Endometrium (tissue), 2 donors: Measurements from ENCODE around the gene CD53.

ENCODE experiments used
- FAIRE-seq: peaks from 2 replicates; lab custom pipeline; 2012; peaks lifted over from hg19 to GRCh38; lab: Jason Lieb, UNC
- donor health status: control.
- donor health status: control.

CD53 gene

DNA sequence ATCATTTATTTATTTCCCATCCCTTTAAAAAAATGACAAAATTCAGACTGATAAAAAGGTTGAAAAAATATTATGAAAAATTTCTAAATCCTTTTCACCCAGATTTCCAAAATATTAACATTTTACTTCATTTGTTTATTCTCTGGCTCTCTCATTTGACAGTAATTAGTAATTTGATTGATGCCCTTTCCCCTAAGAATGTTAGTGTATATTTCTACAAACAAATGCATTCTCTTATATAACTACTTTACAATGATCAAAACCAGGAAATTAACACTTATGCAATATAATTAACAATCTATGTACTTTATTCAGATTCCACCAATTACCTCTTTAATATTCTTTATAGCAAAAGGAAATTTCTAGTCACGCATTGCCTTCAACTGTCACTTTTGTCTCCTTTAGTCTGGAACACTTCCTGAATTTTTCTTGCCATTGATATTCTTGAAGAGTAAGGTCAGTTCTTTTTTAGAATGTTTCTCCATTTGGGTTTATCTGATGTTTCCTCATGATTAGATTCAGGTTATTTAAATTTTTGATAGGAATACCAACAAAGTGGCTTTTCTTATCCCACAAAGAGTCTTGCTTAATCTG is 3.9 kb downstream of the CD53 start:
- FAIRE-seq: no peak

DNA sequence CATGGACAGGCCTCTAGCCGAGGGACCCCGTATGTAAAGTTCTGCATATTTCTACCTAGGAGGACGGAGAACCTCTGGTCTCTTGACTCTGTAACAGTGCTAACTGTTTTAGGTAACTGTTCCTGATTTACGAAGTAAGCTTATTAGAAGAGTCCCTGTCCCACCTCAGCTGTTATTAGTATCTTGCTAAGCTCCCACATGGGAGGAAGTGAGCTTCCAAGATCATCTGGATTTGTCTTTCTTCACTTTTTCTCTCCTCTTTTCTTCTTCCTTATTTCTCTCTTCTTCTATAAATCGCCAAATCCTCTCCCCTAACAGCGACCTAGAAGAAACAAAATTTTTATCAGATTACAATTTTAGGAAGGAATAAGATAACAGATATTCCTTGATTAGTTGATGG is 4.4 kb downstream of the CD53 start:
- FAIRE-seq: no peak

DNA sequence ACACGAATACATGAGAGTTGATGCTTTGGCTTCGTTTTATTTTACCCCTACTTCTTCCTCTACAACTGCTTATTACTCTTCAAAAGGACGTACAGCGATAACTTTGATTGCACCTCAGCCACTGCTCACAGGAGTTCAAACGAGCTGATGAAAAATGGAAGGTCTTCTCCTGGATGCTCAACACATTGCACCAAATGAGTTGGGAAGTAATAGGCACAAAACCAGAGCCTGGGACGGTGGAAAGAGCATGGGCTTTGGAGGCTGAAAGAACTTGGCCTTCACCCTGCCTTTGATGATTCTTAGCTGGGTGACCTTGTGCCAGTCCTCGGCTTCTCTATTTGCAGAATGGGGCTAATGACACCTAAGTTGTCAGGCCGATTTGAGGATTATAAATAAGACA is 4.8 kb downstream of the CD53 start:
- FAIRE-seq: no peak

DNA sequence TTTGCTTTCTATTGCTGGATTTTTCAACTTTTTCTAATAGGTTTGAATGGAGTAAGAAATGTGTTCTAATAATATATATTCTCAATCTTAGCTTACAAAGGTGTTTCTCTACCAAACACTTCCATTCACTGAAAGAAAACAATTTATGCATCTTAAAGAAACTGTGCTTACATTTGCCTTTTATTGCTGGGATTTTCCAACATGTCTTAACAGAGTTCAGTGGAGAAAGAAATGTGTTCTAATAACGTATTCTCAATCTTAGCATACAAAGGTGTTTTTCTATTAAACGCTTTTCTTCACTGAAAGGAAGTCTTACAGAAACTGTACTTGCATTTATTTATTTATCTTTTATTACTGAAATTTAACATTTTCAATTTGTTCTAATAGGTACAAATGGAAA is 5.6 kb downstream of the CD53 start:
- no peak for FAIRE-seq

DNA sequence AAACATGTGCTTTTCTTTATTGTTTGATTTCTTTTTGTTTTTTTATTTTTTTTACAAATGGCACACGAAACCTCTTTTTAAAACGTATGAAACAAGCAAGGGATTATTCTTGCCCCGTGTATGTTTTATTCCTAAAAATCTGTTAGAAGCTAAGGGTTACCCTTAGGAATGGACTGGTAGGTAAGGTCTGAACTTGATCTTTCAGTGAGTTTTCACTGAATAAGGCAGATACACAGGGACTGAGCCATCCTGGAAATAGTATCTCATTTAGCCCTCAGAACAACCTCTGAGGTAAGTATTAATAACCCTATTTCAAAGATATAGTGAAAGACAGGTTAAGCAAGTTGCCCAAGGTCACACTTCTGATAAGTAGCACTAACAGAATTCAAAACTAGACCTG is 6.0 kb downstream of the CD53 start:
- no peak for FAIRE-seq

DNA sequence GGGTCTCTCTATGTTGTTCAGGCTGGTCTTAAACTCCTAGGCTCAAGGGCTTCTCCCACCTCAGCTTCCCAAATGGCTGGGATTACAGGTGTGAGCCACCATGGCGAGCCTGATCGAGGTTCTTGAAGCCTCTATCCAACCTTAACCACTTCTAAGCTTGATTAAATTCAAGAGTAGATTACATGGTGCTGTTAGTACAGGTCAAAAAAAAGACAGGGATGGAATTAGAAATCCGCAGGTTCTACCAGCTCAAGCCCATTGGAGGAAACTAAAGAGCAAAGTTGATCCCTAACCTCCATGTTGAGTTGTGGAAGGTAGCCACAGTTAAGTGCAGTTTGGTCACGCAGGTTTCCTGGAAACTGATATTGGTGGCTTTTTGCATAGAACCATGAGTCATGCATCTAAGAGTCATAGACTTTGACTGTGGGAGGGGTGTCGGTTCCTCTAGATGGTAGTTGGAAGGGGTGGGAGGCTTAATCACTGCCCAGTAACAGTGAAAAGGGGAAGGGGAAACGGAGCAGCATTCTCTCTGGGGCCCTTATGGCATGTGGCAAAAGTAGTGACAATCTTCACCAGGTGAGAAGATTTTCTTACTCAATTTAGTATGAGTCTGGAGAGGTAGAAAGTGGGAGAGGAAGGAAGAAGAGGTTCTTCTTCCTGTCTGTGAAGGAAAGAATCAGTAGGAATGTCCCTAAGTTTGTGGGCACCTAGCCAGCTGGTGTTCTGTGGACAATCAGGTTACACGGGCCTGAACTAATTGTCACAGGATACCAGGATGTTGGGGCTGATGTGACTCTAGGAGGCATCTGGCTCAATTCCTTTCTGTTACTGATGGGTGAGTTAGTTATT is 7.0 kb downstream of the CD53 start:
- FAIRE-seq: no peak

DNA sequence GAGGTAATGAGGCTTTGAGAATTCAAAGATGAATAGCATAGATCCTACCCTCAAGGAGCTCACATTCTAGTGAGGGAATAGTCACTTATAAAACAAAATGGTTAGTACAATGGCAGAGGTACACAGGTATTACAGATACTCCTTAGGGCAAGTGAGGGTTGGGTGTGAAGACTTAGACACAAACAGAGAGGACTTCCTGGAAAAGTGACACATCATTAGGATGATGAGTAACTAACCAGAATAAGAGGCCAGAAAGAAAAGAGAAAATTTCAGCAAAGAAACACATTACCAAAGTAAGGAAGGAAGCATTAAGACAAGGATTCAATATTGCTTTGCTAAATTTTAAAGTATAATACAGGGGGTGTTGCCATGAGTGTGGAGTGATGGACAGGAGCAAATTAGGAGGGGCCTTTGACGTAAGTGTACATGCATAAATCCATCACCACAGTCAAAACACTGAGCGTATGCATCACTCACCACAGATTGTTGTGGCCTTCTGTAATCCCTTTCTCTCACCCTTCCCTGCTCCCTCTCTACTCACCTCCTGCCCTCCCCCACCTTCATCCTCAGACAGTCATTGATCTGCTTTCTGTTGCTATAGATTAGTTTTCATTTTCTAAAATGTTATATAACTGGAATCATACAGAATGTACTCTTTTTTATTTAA is 7.9 kb downstream of the CD53 start:
- FAIRE-seq: no peak

DNA sequence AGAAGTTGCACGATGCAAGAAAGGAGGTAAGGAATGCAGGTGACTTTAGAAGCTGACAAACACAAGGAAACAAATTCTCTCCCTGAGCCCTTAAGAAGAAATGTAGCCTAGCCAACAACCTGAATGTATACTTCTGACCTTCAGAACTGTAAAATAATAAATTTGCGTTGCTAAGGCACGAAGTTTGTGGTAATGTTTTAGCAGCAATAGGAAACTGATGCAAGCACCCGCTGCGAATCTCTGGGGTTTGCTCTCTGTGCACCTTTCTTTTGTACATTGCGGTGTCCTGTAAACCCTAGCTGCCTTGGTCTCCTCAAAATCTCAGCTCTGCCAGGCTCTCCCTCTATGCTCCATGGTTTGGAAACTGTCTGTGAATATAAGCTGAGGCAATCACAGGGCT is 15.1 kb downstream of the CD53 start:
- FAIRE-seq: no peak

DNA sequence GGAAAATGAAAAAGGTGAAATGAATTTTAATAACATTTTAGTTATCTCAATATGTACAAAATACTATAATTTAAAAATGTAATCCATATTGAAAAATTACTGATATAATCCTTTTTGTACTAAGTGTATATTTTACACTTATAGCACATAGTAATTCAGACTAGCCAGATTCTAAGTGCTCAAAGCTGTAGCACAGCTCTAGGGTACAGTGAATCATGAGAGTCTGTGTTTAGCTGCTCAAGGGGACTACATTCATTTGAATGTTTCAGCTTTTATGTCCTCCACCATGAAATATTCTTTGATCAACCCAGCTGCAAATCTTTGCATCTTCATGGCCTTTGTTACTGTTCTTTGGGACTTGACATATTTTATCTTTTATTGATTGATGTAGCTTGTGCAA is 15.7 kb downstream of the CD53 start:
- FAIRE-seq: no peak

DNA sequence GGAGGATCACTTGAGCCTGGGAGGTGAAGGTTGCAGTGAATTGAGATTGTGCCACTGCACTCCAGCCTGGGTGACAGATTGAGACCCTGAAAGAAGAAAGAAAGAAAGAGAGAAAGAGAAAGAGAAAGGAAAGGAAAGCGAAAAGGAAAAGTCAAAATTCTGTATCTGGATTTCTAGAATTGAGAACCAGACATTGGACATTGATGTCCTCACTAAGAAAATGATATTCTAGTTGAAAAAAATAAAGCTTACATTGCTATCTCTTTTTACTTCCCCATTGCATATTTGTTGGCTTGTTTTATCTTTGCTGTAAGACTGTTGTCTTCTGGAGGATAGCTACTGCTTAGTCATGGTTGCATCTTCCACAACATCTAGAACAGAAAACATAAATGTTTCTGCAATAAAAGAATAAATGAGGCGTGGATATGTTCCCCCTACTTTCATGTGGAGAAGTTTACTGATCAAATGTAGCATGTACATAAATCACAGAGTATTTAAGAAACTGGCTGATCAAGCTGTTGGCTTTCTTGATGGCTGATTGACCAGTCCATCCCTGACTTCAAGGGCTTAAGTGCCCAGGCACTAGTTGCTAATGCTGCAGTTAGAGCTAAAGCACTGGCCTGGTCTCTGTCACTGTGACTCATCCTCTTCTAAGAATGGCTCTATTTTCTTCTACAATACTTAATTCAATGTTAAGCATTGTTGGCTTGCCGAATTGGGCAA is 17.7 kb downstream of the CD53 start:
- FAIRE-seq: no peak

DNA sequence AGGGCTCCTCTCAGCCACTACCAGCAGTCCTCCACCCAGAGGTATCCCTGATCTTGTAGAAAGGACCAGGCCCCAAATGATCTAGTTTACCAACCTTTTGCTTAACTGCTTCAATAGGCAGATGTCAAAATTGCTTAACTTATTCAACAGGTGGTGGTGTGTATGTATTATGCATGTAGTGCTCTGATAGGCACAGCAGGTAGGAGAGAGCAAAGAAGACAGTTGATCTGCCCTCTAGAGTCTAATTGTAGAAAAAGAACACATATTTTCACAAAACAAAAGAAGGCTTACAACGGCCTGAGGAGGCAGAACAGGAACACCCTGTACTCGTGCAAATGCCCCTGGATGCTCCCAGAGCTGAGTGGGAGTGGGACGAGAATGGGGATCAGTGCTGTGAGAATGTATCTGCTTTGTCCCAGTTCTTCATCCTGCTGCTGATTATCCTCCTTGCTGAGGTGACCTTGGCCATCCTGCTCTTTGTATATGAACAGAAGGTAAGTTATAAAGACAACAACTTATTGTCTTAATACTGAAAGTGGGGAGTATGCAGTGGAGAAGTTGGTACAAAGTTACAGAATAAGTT is 21.1 kb downstream of the CD53 start:
- no peak for FAIRE-seq

DNA sequence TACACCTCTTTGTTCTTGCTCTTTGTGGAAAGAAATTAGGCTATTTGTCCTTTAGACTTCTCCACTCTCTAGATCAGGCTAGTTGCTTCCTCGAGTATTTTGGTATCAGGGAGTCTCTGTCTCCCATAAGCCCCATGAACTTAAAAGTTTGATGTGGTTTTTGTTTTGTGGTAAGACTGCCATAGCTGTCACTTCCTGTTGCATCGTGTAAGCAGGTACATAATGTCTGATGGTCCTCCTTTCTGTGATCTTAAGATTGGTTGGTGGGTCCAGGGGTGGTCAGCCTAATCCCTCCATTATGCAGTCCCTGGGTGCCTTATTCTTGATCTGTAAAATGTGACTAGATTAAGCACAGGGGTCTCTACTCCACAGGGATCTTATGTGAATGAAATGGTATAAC is 23.1 kb downstream of the CD53 start:
- no peak for FAIRE-seq

DNA sequence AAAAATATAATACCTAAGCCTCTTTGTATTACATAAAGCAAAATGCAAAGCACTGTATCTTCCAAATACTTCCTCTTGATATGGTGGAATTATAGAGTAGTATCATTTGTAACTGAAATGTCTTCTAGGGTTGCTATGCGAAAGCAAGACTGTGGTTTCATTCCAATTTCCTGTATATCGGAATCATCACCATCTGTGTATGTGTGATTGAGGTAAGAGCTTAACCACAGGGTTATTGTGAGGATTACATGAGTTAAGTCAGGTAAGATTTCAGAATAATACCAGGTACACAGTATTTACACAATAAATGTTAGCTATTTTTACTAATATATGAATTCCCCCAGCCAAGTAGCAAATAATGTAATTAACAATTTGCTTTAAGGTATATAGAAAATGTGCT is 24.7 kb downstream of the CD53 start:
- no peak for FAIRE-seq

DNA sequence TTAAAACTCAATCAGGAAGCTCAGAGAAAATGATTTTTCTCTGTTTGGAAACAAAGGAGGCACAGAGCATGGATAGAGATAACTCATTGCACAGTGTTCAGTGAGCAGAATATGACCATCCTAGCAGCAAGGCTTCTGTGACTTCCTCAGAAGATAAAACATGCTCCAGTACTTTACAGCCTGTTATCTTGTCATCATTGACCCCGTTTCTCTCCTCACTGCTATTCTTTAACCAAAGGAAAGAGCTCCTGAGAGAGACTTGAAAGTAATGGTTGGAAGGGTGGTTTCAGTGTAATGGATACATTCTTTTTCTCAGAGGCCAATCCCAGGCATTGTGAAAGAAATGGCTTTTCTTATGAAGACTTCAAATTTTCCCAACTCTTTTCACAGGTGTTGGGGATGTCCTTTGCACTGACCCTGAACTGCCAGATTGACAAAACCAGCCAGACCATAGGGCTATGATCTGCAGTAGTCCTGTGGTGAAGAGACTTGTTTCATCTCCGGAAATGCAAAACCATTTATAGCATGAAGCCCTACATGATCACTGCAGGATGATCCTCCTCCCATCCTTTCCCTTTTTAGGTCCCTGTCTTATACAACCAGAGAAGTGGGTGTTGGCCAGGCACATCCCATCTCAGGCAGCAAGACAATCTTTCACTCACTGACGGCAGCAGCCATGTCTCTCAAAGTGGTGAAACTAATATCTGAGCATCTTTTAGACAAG is 25.9 kb downstream of the CD53 start:
- no peak for FAIRE-seq

DNA sequence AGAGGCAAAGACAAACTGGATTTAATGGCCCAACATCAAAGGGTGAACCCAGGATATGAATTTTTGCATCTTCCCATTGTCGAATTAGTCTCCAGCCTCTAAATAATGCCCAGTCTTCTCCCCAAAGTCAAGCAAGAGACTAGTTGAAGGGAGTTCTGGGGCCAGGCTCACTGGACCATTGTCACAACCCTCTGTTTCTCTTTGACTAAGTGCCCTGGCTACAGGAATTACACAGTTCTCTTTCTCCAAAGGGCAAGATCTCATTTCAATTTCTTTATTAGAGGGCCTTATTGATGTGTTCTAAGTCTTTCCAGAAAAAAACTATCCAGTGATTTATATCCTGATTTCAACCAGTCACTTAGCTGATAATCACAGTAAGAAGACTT is 26.5 kb downstream of the CD53 start:
- no peak for FAIRE-seq

DNA sequence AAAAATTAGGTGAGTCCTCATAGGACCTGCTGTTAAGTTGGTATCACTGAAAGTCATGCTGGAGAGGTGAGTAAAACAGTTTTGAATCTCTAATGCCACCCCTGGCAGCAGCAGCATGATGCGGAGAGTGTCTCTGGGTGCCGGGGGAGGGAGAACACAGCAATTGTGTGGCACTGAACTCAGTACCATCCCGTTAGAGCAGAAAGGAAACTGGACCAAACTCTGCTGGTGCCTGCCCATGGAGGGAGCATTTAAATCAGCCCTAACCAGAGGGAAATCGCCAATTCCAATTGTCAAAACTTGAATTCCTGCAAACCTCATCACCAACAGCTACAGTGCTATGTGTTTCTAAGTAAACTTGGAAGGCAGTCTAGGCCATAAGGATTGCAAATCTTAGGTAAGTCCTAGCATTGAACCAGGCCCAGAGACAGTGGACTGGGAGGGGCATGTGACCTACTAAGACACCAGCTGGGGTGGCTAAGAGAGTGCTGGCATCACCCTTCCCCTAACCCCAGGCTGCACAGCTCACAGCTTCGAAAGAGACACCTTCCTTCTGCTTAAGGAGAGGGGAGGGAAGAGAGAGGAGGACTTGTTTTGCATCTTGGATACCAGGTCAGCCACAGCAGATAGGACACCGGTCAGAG is 30.0 kb downstream of the CD53 start:
- no peak for FAIRE-seq

DNA sequence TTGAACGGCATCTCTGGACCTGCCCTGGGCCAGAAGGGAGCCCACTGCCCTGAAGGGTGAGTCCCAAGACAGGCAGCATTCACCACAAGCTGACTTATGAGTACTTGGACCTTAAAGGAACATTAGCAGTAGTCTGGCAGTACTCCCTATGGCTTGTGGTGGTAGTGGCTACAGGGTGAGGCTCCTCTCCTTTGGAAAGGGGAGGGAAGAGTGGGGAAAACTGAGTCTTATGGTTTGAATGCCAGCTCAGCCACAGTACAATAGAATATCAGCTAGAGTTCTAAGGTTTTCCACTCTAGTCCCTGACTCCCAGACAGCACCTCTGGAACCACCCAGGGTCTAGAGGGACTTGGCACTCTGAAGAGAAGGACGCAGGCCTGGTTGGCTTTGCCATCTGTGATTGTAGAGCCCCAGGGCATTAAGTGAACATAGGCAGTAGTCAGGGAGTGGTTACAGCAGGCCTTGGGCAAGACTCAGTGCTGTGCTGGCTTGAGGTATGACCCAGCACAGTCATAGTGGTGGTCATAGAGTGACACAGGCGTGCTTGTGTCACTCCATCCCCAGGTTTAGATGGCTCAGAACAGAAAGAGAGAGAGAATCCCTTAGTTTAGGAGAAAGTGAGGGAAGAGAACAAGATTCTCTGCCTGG is 31.0 kb downstream of the CD53 start:
- no peak for FAIRE-seq

DNA sequence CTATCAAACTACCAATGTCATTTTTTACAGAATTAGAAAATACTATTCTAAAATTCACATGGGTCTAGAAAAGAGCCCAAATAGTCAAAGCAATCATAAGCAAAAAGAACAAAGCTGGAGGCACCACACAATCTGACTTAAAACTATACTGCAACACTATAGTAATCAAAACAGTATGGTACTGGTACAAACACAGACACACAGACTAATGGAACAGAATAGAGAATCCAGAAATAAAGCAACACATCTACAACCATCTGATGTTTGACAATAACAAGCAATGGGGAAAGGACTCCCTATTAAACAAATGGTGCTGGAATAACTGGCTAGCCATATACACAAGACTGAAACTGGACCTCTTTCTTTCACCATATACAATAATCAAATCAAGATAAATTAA is 39.8 kb downstream of the CD53 start:
- FAIRE-seq: no peak

DNA sequence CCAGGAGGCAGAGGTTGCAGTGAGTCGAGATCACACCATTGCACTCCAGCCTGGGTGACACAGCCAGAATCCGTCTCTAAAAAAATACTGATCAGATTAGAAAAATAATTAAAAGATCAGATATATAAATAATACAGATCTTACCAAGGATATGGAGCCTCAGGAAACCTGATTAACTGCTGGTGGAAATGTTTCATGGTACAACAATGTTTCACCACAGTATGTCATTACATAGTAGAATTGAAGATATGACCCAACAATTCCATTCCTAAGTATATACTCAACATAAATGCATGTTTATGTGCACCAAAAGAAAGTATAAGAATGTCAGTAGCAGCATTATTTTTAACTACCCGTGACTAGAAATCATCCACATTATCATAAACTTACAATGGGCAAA is 41.7 kb downstream of the CD53 start:
- no peak for FAIRE-seq

DNA sequence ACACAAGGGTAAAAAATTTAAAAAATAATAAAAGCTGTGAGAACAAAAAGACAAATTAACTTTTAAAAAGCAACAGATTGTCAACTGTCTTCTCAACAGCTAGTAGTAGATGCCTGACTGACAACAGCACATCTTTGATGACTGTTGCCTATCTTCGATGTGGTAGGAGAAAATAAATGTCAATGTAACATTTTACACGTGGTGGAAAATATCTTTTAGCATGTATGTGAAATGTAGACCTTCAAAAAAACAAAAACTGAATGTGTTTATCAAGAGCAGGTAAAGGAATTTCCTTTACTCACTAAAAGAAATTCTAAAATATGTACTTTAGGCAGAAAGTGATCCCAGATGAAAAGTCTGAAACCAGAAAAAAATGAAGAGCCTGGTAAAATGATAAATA is 42.9 kb downstream of the CD53 start:
- no peak for FAIRE-seq

DNA sequence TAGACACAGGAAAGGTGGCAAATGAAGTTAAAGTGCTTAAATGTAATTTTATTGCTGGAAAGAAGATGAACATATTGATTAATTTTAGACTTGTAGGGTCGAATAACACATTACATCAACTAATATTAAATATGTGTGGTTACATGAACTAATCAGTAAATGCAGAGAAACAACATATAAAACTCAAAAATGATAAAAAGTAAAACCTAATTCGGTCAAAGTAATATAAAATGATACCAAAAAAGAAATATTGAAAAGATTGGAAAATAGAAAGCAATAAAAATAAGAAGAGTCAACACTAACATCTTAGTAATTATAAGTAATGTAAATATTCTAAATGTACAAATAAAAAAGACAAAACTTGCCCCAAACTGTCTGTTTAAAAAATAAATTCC is 43.3 kb downstream of the CD53 start:
- no peak for FAIRE-seq
